Activated T-helper 2 cell treated with anti-CD3 and anti-CD28 coated beads, Interferon-gamma antibody, Interleukin-2, Interleukin-4, amounts not matched to agents 10 μg/mL and 5 μg/mL and 100 μg/mL, durations not matched to agents 14 hours and 24 hours and 36 hours (primary cell): ENCODE data around the gene SPRR4. TPM values are rescaled to one million over a fixed set of nuclear protein-coding genes. Genes with fewer than 3 reads are reported as not detected.

Experiments
- DNase-seq: peaks from one replicate; pipeline ENCODE4 v3.0.0; 2021; ENCODE audit warnings: low spot score
- H3K27ac Mint-ChIP-seq: one replicate; pipeline ENCODE4 v1.8.0; 2021; ENCODE audit warnings: mixed read lengths
- H3K27me3 Mint-ChIP-seq: one replicate; pipeline ENCODE4 v1.8.0; 2021; ENCODE audit warnings: low read depth, mixed read lengths
- H3K36me3 Mint-ChIP-seq: one replicate; pipeline ENCODE4 v1.8.0; 2021; ENCODE audit warnings: low read depth, mixed read lengths
- H3K4me1 Mint-ChIP-seq: one replicate; pipeline ENCODE4 v1.8.0; 2021; ENCODE audit warnings: low read depth, mixed read lengths
- H3K4me3 Mint-ChIP-seq: one replicate; pipeline ENCODE4 v1.8.0; 2021; ENCODE audit warnings: low read depth, mild to moderate bottlenecking, moderate library complexity, mixed read lengths
- H3K9me3 Mint-ChIP-seq: one replicate; pipeline ENCODE4 v1.8.0; 2021; ENCODE audit warnings: mixed read lengths
- intact Hi-C: fragments of 100-400 bp; cut with micrococcal nuclease; formaldehyde crosslinking; loops from one replicate; pipeline ENCODE4 v1.15.1; 2023
- total RNA-seq: library from RNA; stranded (reverse); gene quantifications from 2 replicates; pipeline ENCODE4 v1.2.3, GENCODE V29; 2022

SPRR4 gene
- total RNA-seq, 1 donor from 2014 or later, result not detected

- intact Hi-C loops, result no loop called here
- H3K4me1 Mint-ChIP-seq, result peaks cover 4% of the 10 kb centered on the region
- no peak overlapping the region for H3K27ac Mint-ChIP-seq
- H3K36me3 Mint-ChIP-seq, result no peaks in the 10 kb centered on the region
- H3K4me3 Mint-ChIP-seq, result no peak overlapping the region
- H3K9me3 Mint-ChIP-seq, result no peaks in the 10 kb centered on the region
- H3K27me3 Mint-ChIP-seq, result no peaks in the 10 kb centered on the region
- no peak for DNase-seq
Measured at GRCh38 chr1:152954436-152954835, 16.0 kb upstream of the SPRR4 start.

GRCh38 chr1:152957561-152957960 is 12.9 kb upstream of the SPRR4 start:
- no peak overlapping the region for H3K27ac Mint-ChIP-seq
- no peak for DNase-seq
- H3K27me3 Mint-ChIP-seq, result no peaks in the 10 kb centered on the region
- intact Hi-C loops, result no loop called here
- peaks cover 4% of the 10 kb centered on the region for H3K4me1 Mint-ChIP-seq
- no peaks in the 10 kb centered on the region for H3K9me3 Mint-ChIP-seq
- H3K36me3 Mint-ChIP-seq, result no peaks in the 10 kb centered on the region
- H3K4me3 Mint-ChIP-seq, result no peak overlapping the region

GRCh38 chr1:152959273-152959672 is 11.2 kb upstream of the SPRR4 start:
- no peaks in the 10 kb centered on the region for H3K36me3 Mint-ChIP-seq
- DNase-seq, result no peak
- peaks cover 6% of the 10 kb centered on the region for H3K4me1 Mint-ChIP-seq
- no peaks in the 10 kb centered on the region for H3K27me3 Mint-ChIP-seq
- no peaks in the 10 kb centered on the region for H3K9me3 Mint-ChIP-seq
- H3K4me3 Mint-ChIP-seq, result no peak overlapping the region
- intact Hi-C loops, result no loop called here
- no peak overlapping the region for H3K27ac Mint-ChIP-seq

GRCh38 chr1:152959801-152960451 is 10.5 kb upstream of the SPRR4 start:
- H3K4me3 Mint-ChIP-seq, result no peak overlapping the region
- H3K4me1 Mint-ChIP-seq, result peaks cover 2% of the 10 kb centered on the region
- no peak overlapping the region for H3K27ac Mint-ChIP-seq
- H3K27me3 Mint-ChIP-seq, result no peaks in the 10 kb centered on the region
- no peak for DNase-seq
- H3K36me3 Mint-ChIP-seq, result no peaks in the 10 kb centered on the region
- no peaks in the 10 kb centered on the region for H3K9me3 Mint-ChIP-seq
- intact Hi-C loops, result no loop called here

GRCh38 chr1:152960452-152961044 is 9.9 kb upstream of the SPRR4 start:
- H3K4me3 Mint-ChIP-seq, result no peak overlapping the region
- intact Hi-C loops, result no loop called here
- no peak for DNase-seq
- H3K36me3 Mint-ChIP-seq, result no peaks in the 10 kb centered on the region
- H3K27ac Mint-ChIP-seq, result no peak overlapping the region
- no peaks in the 10 kb centered on the region for H3K27me3 Mint-ChIP-seq
- H3K4me1 Mint-ChIP-seq, result peaks cover 2% of the 10 kb centered on the region
- H3K9me3 Mint-ChIP-seq, result no peaks in the 10 kb centered on the region

- no peaks in the 10 kb centered on the region for H3K9me3 Mint-ChIP-seq
- DNase-seq, result no peak
- H3K27me3 Mint-ChIP-seq, result no peaks in the 10 kb centered on the region
- no peaks in the 10 kb centered on the region for H3K36me3 Mint-ChIP-seq
- H3K27ac Mint-ChIP-seq, result no peak overlapping the region
- peaks cover 2% of the 10 kb centered on the region for H3K4me1 Mint-ChIP-seq
- intact Hi-C loops, result no loop called here
- H3K4me3 Mint-ChIP-seq, result no peak overlapping the region
Measured at GRCh38 chr1:152961226-152961891, 9.1 kb upstream of the SPRR4 start.

GRCh38 chr1:152962876-152963415 is 7.5 kb upstream of the SPRR4 start:
- no peak overlapping the region for H3K4me3 Mint-ChIP-seq
- H3K4me1 Mint-ChIP-seq, result peaks cover 2% of the 10 kb centered on the region
- no peaks in the 10 kb centered on the region for H3K27me3 Mint-ChIP-seq
- intact Hi-C loops, result no loop called here
- H3K36me3 Mint-ChIP-seq, result no peaks in the 10 kb centered on the region
- H3K9me3 Mint-ChIP-seq, result no peaks in the 10 kb centered on the region
- no peak overlapping the region for H3K27ac Mint-ChIP-seq
- DNase-seq, result no peak

GRCh38 chr1:152964536-152964935 is 5.9 kb upstream of the SPRR4 start:
- no peak for DNase-seq
- intact Hi-C loops, result no loop called here
- H3K4me1 Mint-ChIP-seq, result peaks cover 2% of the 10 kb centered on the region
- no peak overlapping the region for H3K4me3 Mint-ChIP-seq
- H3K36me3 Mint-ChIP-seq, result no peaks in the 10 kb centered on the region
- no peaks in the 10 kb centered on the region for H3K27me3 Mint-ChIP-seq
- H3K9me3 Mint-ChIP-seq, result no peaks in the 10 kb centered on the region
- H3K27ac Mint-ChIP-seq, result no peak overlapping the region

GRCh38 chr1:152965853-152966252 is 4.6 kb upstream of the SPRR4 start:
- intact Hi-C loops, result no loop called here
- no peak overlapping the region for H3K27ac Mint-ChIP-seq
- peaks cover 2% of the 10 kb centered on the region for H3K4me1 Mint-ChIP-seq
- H3K36me3 Mint-ChIP-seq, result no peaks in the 10 kb centered on the region
- DNase-seq, result no peak
- H3K9me3 Mint-ChIP-seq, result no peaks in the 10 kb centered on the region
- no peak overlapping the region for H3K4me3 Mint-ChIP-seq
- H3K27me3 Mint-ChIP-seq, result no peaks in the 10 kb centered on the region

GRCh38 chr1:152967201-152967600 is 3.2 kb upstream of the SPRR4 start:
- intact Hi-C loops, result no loop called here
- no peak overlapping the region for H3K27ac Mint-ChIP-seq
- peaks cover 2% of the 10 kb centered on the region for H3K4me1 Mint-ChIP-seq
- no peaks in the 10 kb centered on the region for H3K36me3 Mint-ChIP-seq
- H3K27me3 Mint-ChIP-seq, result no peaks in the 10 kb centered on the region
- DNase-seq, result no peak
- no peaks in the 10 kb centered on the region for H3K9me3 Mint-ChIP-seq
- H3K4me3 Mint-ChIP-seq, result no peak overlapping the region

- Mint-ChIP-seq H3K27me3 (no peaks in the 10 kb centered on the region), H3K4me1 (peaks cover 2% of the 10 kb centered on the region), H3K36me3 (no peaks in the 10 kb centered on the region), H3K9me3 (no peaks in the 10 kb centered on the region), H3K4me3 (no peak overlapping the region), H3K27ac (no peak overlapping the region)
- intact Hi-C loops, result no loop called here
- DNase-seq, result no peak
Measured at GRCh38 chr1:152968248-152968647, 2.2 kb upstream of the SPRR4 start.

- intact Hi-C loops, result no loop called here
- no peak for DNase-seq
- Mint-ChIP-seq H3K27me3 (no peaks in the 10 kb centered on the region), H3K4me3 (no peak overlapping the region), H3K27ac (no peak overlapping the region), H3K9me3 (no peaks in the 10 kb centered on the region), H3K36me3 (no peaks in the 10 kb centered on the region), H3K4me1 (no peaks in the 10 kb centered on the region)
Measured at GRCh38 chr1:152969036-152969435, 1.4 kb upstream of the SPRR4 start.

GRCh38 chr1:152972196-152972886 is 1.9 kb downstream of the SPRR4 start:
- DNase-seq, result no peak
- no peaks in the 10 kb centered on the region for H3K4me1 Mint-ChIP-seq
- H3K27me3 Mint-ChIP-seq, result peaks cover 8% of the 10 kb centered on the region
- no peaks in the 10 kb centered on the region for H3K9me3 Mint-ChIP-seq
- H3K36me3 Mint-ChIP-seq, result no peaks in the 10 kb centered on the region
- intact Hi-C loops, result no loop called here
- H3K4me3 Mint-ChIP-seq, result no peak overlapping the region
- no peak overlapping the region for H3K27ac Mint-ChIP-seq
